Right renal pelvis (tissue), 4 donors: ENCODE results near the gene SUN2. TPM values are rescaled to one million over a fixed set of nuclear protein-coding genes. Genes with fewer than 3 reads are reported as not detected.

Experiments
- DNase-seq, 4 donors: peaks; one replicate each; pipeline ENCODE4 v3.0.0-alpha.2; 2013; ENCODE audit warnings: low read depth in 4 of 4, low spot score in 3 of 4, missing footprints in 1 of 4
- polyA plus RNA-seq, 4 donors: library from polyadenylated mRNA; unstranded; fragments of 120-200 nt; gene quantifications; one replicate each; pipeline ENCODE4 v1.2.1, GENCODE V29; 2013; ENCODE audit not compliant: insufficient read length in 4 of 4

The SUN2 gene
- polyA plus RNA-seq, 4 donors, result 54.3 to 67.7 (median 56.6) TPM

DNA sequence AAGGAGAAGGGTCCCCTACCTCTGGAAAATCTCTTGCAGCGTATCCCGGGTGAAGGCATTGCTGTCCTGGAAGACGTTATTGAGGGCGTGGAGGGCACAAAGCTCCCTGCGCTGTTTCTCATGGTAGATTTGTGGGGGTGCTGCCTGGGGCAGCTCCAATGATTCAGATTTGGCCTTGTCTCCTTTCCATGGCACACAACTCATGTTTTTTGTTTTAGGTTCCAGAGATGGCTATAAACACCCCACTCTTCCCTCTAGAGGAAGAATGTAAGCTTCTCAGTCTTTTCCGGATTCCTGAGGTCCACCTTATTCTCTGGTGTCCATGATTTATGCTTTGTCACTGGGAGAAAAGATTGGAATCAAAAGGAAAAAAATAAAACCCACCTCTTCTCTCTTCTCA is 56.0 kb downstream of the SUN2 start:
- no peak for DNase-seq

- DNase-seq, result no peak
Observed at GRCh38 chr22:38699143-38699542, 56.7 kb downstream of the SUN2 start.

DNA sequence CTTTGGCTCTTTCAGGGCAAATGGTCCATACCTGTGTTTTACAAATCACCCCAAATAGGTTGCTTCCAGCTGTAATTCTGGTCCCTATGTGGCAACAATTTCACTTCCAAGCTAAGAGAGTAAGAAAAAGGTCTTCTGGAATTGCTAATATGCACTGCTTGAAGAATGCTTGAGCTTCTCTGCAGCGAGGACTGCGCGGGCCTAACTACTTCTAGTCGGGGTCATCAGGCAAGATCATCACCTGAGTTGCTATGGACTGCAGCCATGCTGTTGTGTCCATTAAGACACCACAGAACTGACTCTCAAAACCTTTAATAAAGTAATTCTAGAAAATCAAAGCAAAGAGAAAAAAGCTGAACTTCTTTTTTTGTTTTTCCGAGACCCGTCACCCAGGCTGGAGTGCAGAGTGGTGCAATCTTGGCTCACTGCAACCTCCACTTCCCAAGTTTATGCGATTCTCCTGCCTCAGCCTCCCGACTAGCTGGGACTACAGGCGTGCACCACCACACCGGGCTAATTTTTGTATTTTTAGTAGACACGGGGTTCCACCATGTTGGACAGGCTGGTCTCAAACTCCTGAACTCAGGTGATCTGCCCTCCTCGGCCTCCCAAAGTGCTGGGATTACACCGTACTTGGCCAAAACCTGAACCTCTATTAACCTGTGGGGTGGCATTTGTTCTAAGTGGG is 57.2 kb downstream of the SUN2 start:
- no peak for DNase-seq

- no peak for DNase-seq
Observed at GRCh38 chr22:38697425-38698089, 58.2 kb downstream of the SUN2 start.

DNA sequence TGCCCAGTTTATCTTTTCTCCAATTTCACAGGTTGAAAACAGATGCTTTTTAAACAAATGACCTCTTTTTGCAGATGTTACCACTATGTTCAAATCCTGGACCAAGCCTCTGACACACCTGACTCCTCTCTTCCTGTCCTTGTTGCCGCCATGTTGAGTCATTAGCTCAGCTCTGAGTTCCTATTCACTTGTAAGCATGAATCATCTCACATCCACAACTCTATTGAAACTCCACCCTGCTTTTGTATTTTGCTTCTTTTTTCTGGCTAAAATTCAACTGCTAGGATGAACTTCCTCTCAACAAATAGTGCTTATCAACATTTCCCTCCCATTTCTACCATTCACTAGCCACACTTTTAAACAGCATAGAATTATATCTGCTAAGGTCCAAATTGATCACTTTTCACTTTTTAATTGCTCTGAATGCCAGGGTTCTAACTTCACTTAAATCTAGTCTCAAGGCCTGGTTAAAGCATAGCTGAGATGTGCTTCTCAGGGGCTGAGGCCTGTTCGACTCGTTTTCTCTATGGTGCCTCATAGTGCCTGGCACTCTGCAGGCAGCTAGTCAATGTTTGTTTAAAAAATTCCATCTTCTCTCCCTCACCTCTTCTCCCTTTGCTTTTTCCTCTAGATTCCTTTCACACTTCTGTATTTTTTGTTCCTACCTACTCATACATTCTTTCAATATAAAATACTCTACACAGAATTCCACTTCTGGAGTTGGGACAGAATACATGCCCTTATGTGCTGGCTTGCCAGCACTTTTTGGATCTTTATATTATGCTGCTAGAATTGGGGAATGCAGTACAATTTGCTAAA is 59.0 kb downstream of the SUN2 start:
- no peak for DNase-seq

DNA sequence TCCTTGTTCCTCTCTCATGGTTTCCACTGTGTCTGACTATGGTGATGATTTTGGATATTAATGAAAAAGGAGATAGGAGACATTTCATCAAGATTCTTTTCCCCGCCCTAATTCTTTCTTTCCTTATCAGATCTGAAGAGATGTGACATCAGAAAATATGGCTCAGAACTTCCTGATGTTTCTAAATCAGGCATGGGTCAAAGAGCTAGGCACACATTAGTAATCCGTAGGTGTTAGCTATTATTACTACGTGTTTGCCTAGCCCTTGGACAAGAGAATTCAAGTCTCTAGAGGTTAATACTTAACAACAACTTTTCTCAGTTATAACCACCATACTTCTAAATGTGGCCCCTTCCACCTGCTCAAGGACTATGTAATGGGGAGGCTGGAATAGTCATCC is 60.9 kb downstream of the SUN2 start:
- no peak for DNase-seq

GRCh38 chr22:38694049-38694448 is 61.7 kb downstream of the SUN2 start:
- no peak for DNase-seq

DNA sequence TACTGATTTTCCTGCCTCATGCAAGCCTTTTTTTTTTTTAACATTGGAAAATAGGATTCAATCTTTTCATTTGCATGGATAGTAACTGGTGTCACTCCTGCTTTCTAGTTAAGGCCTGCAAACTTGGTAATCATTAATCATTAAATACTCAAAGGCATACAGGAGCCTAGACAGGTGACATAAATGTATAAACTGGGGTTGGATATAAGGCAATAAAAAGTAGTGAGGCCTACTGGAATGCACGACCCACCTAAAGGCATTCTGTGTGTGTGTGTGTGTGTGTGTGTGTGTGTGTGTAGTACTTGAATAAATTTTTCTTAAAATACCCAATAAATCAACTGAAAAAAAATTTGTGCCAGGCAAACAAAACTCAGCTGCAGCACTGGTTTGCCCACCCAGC is 66.1 kb downstream of the SUN2 start:
- no peak for DNase-seq

GRCh38 chr22:38685761-38686160 is 70.0 kb downstream of the SUN2 start:
- DNase-seq, result no peak

DNA sequence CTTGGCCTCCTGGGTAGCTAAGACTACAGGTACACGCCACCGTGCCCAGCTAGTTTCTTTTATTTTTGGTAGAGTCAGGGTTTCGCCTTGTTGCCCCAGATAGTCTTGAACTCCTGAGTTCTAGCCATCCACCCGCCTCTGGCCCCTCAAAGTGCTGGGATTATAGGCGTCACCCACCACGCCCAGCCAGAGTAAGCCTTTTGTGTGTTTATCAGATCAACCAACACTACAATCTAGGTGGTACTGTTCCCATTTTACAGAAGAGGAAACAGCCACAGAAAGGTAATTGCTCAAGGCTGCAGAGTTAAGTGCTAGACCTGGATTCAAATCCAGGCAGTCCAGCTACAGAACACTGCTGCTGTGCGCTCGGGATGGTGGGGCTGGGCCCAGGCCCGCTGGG is 70.9 kb downstream of the SUN2 start:
- no peak for DNase-seq

Other genes with a start within 250 kb of the SUN2 start
- gene DDX17, start 249.7 kb downstream of the SUN2 start, polyA plus RNA-seq, result 100 to 1,000 TPM; 741 to 959 (median 857) TPM
- 1 to 10 TPM; 4.1 to 5.3 (median 5.0) TPM for gene DMC1, start 185.8 kb downstream of the SUN2 start, polyA plus RNA-seq
- 1 to 10 TPM; 4.3 to 8.0 (median 5.0) TPM for gene FAM227A, start 99.6 kb downstream of the SUN2 start, polyA plus RNA-seq
- 10 to 100 TPM; 57.3 to 61.9 (median 61.2) TPM for gene CBY1, start 99.4 kb downstream of the SUN2 start, polyA plus RNA-seq
- gene TOMM22, start 74.0 kb downstream of the SUN2 start, polyA plus RNA-seq, result 100 to 1,000 TPM in 2 of 4 donors, 10 to 100 TPM in 2; 96.7 to 105 (median 101) TPM
- gene JOSD1, start 55.1 kb downstream of the SUN2 start, polyA plus RNA-seq, result 10 to 100 TPM; 37.9 to 45.2 (median 40.3) TPM
- 10 to 100 TPM; 41.4 to 48.3 (median 42.6) TPM for gene GTPBP1, start 50.1 kb downstream of the SUN2 start, polyA plus RNA-seq
- gene DNAL4, start 38.1 kb upstream of the SUN2 start, polyA plus RNA-seq, result 10 to 100 TPM; 36.4 to 42.1 (median 36.7) TPM
- 1 to 10 TPM; 4.6 to 5.2 (median 4.7) TPM for gene NPTXR, start 88.0 kb upstream of the SUN2 start, polyA plus RNA-seq
- gene CBX6, start 116.2 kb upstream of the SUN2 start, polyA plus RNA-seq, result 10 to 100 TPM; 37.2 to 47.8 (median 40.3) TPM
- not detected for gene APOBEC3A, start 201.6 kb upstream of the SUN2 start, polyA plus RNA-seq
- 1 to 10 TPM; 5.9 to 8.4 (median 7.6) TPM for gene APOBEC3B, start 226.3 kb upstream of the SUN2 start, polyA plus RNA-seq